Stimulated activated naive CD8-positive, alpha-beta T cell treated with anti-CD3 and anti-CD28 coated beads, Interleukin-15, Interleukin-2, amounts not matched to agents 100 ng/mL and 50 ng/mL, for 24 hours (primary cell): Measurements from ENCODE around the gene SUN1.

Experiments
- H3K27ac Mint-ChIP-seq: one replicate; pipeline ENCODE4 v1.8.0; 2021; ENCODE audit warnings: mild to moderate bottlenecking, mixed read lengths
- H3K27me3 Mint-ChIP-seq: one replicate; pipeline ENCODE4 v1.8.0; 2021; ENCODE audit warnings: mixed read lengths
- H3K36me3 Mint-ChIP-seq: one replicate; pipeline ENCODE4 v1.8.0; 2021; ENCODE audit warnings: low read depth, mixed read lengths
- H3K4me1 Mint-ChIP-seq: one replicate; pipeline ENCODE4 v1.8.0; 2021; ENCODE audit warnings: low read depth, mixed read lengths
- H3K4me3 Mint-ChIP-seq: one replicate; pipeline ENCODE4 v1.8.0; 2021; ENCODE audit warnings: mild to moderate bottlenecking, mixed read lengths
- H3K9me3 Mint-ChIP-seq: one replicate; pipeline ENCODE4 v1.8.0; 2021; ENCODE audit warnings: mixed read lengths

The SUN1 gene

DNA sequence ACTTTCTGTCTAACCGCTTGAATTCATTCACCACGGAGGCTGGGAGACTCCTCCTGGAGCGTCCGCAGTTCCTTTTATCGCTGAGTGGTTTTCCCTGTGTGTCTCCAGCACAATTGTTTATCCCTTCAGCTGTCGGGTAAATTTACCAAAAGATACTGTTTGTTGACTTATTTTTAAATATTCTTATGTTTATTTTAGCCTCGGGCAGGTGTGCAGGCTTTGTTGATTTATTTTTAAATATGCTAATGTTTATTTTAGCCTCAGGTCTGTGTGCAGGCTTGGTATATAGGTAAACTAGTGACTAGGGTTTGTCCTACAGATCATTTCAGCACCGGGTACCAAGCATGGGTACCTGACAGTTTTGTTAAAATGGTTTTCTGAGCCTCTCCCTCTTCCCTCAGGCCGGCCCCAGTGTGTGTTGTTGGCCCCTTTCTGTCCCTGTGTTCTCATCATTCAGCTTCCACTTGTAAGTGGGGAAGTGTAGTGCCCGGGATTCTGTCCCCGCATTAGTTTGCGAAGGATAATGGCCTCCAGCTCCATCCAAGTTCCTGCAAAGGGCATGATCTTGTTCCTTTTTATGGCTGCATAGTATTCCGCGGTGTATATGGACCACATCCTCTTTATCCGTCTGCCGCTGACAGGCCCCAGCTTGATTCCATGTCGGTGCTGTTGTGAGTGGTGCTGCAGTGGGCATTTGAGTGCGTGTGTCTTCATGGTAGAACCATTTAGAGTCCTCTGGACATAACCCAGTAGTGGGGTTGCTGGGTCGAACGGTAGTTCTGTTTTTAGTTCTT is 49.4 kb downstream of the SUN1 start:
- Mint-ChIP-seq H3K4me3 (no peak overlapping the region), H3K27ac (no peak overlapping the region), H3K36me3 (peaks cover 13% of the 10 kb centered on the region), H3K4me1 (peaks cover 23% of the 10 kb centered on the region), H3K9me3 (no peaks in the 10 kb centered on the region), H3K27me3 (no peaks in the 10 kb centered on the region)

DNA sequence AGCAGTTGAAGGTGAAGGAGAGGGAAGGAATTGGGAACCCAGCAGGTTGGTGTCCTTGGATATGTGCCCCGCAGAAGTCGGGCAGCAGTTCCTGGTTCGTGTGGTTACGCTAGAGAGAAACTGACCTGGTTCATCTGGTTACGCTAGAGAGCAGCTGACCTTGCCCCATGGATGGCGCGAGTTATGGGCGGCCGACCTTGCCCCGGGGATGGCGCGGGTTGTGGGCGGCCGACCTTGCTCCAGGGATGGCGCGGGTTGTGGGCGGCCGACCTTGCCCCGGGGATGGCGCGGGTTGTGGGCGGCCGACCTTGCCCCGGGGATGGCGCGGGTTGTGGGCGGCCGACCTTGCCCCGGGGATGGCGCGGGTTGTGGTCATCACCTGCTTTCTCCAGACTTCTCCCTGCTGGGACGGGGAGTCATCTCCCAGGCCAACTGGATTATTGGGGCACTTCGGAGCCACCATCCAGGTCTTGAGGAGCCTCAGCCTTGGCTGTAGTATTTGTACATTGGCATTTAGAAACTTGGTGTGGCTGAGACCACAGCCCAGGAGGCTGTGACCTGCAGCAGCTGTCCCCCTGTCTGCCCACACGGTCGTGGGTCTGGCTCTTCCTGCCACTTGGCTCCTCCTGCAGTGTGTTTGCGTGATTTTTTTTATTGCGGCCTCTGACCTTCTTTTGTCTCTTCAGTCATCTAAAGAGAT is 50.2 kb downstream of the SUN1 start:
- no peak overlapping the region for H3K4me3 Mint-ChIP-seq
- peaks cover 23% of the 10 kb centered on the region for H3K4me1 Mint-ChIP-seq
- H3K27ac Mint-ChIP-seq, result no peak overlapping the region
- peaks cover 13% of the 10 kb centered on the region for H3K36me3 Mint-ChIP-seq
- no peaks in the 10 kb centered on the region for H3K9me3 Mint-ChIP-seq
- H3K27me3 Mint-ChIP-seq, result no peaks in the 10 kb centered on the region

DNA sequence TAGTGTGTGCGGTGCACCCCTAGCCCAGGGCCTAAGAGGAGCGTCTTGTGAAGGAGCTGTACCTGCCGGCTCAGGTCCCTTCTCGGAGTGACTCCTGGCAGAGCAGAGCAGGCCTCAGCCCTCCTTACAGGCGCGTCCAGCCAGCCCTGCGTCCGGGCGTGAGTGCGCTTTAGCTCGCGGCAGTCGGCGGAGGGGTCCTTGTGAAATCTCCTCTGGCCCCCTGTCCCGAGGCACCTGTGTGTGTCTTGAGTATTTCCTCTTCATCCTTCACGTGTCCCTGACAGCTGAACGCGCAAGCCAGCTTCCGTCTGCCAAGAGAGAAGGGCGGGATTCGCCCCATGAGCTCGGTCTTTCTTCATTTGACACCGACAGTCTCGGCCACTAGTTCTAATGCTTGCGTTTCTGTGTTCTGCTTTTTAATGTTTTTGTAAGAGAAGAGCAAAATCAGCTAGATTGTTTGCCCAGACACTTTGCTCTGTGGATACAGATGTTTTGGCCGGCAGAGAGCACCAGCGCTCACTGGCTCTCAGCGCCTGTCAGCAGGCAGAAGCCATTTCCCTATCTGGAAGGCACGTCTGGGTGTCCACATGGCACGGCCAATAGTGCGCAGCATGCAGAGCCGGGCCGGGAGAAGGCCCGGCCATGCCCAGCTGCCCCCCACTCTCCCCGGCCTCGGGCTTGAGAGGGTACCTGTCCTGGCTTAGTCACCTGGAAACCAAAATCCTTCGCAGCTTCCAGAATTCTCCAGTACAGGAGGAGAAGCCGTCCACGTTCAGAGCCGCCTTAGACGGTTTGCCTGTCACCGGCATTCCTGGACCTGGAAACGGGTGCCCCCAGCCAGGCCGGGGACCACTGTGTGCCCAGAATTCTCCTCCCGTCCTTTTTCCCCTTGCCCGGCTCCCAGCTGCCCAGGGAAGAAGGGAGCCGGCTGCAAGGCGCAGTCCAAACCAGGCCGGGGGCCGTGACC is 51.1 kb downstream of the SUN1 start:
- Mint-ChIP-seq H3K27me3 (no peaks in the 10 kb centered on the region), H3K27ac (no peak overlapping the region), H3K4me3 (no peak overlapping the region), H3K4me1 (peaks cover 19% of the 10 kb centered on the region), H3K36me3 (peaks cover 10% of the 10 kb centered on the region), H3K9me3 (no peaks in the 10 kb centered on the region)

DNA sequence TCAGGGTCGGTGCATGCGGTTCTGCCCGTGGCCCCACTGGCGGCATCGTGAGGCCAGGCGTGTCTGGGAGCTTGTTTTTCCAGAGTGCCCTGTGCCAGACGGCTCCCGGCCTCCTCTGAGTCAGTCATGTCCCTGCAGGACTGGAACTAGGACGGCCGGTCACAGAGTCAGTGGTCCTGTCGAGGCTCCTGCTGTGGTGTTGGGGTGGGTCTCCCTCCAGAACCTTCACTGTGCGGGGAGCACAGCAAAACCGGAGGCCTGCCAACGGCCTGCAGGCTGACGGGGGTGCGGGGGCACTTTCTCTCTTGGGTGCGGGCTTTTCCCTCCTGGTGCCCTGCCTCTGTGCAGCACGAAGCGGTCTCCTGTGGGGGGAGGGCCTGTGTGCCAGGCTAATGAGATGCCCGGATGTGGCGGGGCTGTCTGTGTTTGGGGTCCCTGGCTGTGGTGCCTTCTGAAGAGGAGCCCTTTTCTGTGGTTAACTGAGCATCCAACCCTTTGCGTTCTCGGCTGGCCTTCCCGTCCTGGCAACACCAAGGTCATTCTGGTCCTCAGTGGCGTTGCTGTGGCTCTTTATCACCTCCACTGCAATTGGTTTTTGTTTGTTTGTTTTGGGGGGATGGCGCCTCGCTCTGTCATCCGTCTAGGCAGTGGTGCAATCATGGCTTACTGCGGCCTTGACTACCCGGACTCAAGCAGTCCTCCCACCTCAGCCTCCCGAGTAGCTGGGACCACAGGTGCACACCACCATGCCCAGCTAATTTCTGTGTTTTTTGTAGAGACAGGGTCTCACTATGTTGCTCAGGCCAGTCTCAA is 52.1 kb downstream of the SUN1 start:
- no peaks in the 10 kb centered on the region for H3K27me3 Mint-ChIP-seq
- no peaks in the 10 kb centered on the region for H3K9me3 Mint-ChIP-seq
- H3K27ac Mint-ChIP-seq, result no peak overlapping the region
- H3K36me3 Mint-ChIP-seq, result peaks cover 9% of the 10 kb centered on the region
- peaks cover 14% of the 10 kb centered on the region for H3K4me1 Mint-ChIP-seq
- no peak overlapping the region for H3K4me3 Mint-ChIP-seq

DNA sequence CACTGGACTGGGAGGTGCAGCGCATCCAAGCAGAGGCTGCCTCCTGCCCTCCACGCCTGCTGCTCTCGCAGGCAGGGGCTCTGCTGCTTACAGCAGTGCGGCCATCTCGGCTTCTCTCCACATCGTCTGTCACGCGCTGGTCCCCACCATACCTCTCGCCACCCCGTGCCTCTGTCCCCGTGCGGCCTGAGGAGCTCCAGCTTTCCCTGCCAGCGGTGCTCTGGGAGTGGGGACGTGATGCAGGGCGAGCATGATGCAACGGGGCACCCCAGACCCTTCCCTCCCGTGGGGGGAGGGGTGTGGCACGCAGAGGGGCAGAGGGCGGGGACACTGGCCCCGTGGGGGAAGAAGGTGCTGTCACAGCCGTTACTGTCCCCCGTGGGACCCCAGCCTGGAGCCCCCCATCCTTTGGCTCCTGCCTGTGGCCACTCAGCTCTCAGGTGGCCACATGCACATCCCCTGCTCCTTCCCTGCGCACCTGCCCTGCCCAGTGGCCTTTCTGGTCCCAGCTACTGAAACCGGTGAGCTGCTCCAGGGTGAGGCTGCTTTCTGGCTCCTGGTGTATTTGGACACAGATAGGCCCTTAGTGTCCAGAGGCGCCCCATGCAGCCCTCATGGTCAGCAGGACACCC is 53.1 kb downstream of the SUN1 start:
- Mint-ChIP-seq H3K4me1 (peaks cover 10% of the 10 kb centered on the region), H3K9me3 (no peaks in the 10 kb centered on the region), H3K36me3 (peaks cover 9% of the 10 kb centered on the region), H3K27me3 (no peaks in the 10 kb centered on the region), H3K4me3 (no peak overlapping the region), H3K27ac (no peak overlapping the region)

DNA sequence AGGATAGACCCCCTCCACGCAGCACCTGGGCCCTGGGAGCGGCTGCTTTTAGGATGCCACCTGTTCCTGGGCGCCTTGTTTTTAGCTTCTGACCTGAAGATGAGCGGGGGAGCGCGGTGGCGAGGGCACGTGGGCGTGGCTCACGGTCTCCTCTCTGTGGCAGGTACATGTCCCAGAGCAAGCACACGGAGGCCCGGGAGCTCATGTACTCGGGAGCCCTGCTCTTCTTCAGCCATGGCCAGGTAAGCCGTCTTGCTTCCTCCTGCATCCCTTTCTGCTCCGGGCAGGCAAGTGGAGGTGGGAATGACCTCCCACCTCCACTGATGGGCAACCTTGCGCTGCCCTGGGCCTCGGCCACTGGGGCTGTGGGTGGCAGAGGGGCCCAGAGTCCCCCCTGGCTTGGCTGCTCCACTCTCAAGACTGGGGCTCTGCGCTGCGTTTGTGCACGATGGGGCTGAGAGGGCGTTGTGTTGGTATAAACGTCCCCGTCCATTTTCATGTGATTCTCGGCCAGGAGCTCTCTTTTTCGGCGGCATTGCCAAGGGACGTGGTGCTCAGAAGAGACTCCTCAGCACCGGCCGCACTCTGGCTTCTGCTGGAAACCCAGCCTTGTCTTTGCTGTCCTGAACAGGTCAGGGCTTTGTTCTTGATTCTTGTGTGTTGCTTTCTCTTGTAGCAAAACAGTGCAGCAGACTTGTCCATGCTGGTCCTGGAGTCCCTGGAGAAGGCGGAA is 53.8 kb downstream of the SUN1 start:
- Mint-ChIP-seq H3K4me3 (no peak overlapping the region), H3K4me1 (peaks cover 10% of the 10 kb centered on the region), H3K27ac (no peak overlapping the region), H3K36me3 (peaks cover 13% of the 10 kb centered on the region), H3K9me3 (no peaks in the 10 kb centered on the region), H3K27me3 (no peaks in the 10 kb centered on the region)

DNA sequence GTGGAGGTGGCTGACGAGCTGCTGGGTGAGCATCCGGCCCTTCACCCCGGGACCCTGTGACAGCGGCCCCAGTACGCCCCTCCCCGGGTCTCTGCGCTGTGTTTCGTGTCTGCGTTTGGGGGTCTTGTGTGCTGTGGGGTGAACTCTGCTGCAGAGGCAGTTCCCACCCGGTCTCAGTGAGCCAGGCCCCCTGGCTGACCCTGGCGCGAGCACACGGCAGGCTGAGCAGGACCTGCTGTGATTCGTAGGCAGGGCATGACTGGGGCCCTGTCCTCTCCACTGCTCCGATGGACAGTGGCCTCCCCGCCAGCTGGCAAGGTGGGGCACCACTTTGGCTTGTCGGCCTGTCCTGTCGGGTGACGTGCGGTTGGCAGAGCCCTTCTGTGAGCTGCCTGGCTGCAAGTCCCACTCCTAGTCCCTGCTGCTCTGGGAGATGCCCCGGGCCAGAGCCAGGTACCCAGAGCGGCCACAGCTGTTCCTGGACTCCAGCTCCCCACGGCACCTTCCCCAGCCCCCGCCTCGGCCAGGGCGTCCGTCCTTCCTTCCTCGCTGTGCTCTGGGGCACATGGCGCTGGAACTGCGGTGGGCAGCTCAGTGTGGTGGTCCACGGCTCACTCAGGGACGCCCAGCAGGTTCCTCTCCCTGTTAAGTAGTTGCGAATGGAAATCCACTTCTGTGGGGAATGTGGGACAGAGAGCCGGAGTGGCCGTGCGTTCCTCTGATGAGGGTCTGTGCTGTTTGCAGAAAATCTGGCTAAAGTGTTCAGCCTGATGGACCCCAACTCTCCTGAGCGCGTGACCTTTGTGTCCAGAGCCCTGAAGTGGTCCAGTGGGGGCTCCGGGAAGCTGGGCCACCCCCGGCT is 54.6 kb downstream of the SUN1 start:
- Mint-ChIP-seq H3K27me3 (no peaks in the 10 kb centered on the region), H3K27ac (no peak overlapping the region), H3K4me1 (peaks cover 7% of the 10 kb centered on the region), H3K4me3 (no peak overlapping the region), H3K9me3 (no peaks in the 10 kb centered on the region), H3K36me3 (peaks cover 11% of the 10 kb centered on the region)

DNA sequence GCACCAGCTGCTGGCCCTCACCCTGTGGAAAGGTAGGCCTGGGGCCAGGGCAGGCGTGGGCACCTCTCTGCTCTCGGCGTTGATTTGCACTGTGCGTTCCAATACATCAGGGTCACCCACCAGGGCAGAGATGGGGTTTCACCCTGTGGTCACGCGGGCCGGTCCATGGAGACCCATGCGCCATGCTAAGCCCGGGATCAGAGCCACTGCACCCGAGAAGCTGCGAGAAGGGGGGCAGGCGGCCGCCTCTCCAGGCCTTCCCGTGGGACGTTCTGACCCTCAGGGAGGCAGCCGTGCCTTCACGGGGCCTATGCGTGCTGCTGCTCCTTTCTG is 55.2 kb downstream of the SUN1 start:
- Mint-ChIP-seq H3K9me3 (no peaks in the 10 kb centered on the region), H3K4me3 (no peak overlapping the region), H3K27ac (no peak overlapping the region), H3K36me3 (peaks cover 12% of the 10 kb centered on the region), H3K4me1 (peaks cover 3% of the 10 kb centered on the region), H3K27me3 (no peaks in the 10 kb centered on the region)

DNA sequence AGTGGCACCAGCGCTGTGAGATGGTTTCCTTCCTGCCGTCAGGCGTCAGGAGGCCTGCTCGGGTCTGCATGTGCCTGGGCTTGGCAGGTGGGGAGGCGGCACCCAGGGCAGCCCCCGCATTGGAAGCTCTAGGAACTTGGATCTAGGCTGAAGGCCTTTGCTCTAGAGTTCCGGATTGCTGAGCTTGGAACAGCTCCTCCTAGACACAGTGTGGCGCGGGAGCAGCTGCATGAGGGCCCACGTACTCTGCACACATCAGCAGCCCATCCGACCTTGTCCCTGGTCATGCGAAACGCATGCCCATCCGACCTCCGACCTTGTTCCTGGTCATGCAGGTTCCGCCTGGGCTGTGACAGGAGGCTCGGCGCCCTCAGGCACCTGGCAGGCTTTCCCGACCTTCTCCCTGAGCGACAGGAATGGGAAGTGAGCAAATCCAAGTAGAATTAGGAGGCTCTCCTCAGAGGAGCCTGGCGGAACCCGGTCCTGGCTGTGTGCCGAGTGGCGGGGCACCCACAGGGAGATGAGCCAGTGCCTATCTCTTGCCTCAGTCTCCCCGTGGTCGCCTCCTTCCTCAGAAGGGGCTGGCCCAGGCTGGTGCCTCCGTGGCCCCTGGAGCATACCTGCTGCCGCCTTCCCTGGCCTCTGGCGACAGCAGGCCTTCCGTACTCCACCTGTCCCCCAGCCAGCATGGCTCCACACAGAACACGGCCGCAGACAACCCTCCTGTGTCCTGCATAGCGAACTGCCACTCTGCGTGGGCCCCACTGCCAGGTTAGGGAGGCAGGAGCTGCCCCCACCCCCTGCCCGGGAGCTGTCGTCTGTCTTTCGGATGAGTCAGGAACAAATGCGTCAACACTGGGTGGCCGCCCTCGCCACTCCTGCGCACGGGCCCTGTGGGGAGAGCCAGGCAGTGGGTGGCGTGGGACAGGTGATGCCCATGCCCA is 56.1 kb downstream of the SUN1 start:
- no peaks in the 10 kb centered on the region for H3K9me3 Mint-ChIP-seq
- peaks cover 21% of the 10 kb centered on the region for H3K36me3 Mint-ChIP-seq
- H3K4me1 Mint-ChIP-seq, result peaks cover under 1% of the 10 kb centered on the region
- no peak overlapping the region for H3K4me3 Mint-ChIP-seq
- no peaks in the 10 kb centered on the region for H3K27me3 Mint-ChIP-seq
- no peak overlapping the region for H3K27ac Mint-ChIP-seq

DNA sequence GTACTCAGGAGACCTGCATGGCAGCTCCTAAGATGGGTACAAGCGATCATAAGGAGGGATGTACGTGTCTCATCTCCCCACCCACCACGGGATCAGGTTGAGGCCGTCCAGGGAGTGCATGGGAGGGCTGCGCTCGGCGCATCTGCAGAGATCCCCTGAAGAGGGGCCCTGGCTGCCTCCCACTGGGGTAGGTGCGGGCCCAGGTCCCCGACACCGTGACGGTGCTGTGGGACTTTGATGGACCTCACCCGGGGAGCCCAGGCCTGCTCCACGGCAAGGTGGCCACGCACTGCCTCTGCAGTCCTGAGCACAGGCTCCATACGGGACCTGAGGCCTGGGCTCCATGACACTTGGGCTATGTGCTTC is 56.7 kb downstream of the SUN1 start:
- Mint-ChIP-seq H3K4me3 (no peak overlapping the region), H3K27me3 (no peaks in the 10 kb centered on the region), H3K27ac (no peak overlapping the region), H3K9me3 (no peaks in the 10 kb centered on the region), H3K4me1 (no peaks in the 10 kb centered on the region), H3K36me3 (peaks cover 28% of the 10 kb centered on the region)

DNA sequence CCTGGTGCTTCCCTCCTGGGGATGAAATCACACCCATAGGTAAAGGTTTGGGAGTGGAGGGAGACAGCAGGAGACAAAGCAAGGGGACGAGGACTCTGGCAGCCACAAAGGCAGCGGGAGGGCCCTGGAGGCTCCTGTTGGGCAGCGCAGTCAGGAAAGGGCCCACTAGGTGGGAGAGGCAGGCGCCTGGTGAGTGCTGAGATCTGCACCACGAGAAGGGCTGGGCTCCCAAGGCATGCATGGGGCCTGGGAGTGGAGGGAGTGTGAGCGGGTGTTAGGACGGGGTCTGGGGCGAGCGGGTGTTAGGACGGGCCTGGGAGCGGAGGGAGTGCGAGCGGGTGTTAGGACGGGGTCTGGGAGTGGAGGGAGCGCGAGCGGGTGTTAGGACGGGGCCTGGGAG is 57.1 kb downstream of the SUN1 start:
- H3K4me3 Mint-ChIP-seq, result no peak overlapping the region
- no peak overlapping the region for H3K27ac Mint-ChIP-seq
- no peaks in the 10 kb centered on the region for H3K27me3 Mint-ChIP-seq
- peaks cover 32% of the 10 kb centered on the region for H3K36me3 Mint-ChIP-seq
- H3K4me1 Mint-ChIP-seq, result no peaks in the 10 kb centered on the region
- no peaks in the 10 kb centered on the region for H3K9me3 Mint-ChIP-seq

DNA sequence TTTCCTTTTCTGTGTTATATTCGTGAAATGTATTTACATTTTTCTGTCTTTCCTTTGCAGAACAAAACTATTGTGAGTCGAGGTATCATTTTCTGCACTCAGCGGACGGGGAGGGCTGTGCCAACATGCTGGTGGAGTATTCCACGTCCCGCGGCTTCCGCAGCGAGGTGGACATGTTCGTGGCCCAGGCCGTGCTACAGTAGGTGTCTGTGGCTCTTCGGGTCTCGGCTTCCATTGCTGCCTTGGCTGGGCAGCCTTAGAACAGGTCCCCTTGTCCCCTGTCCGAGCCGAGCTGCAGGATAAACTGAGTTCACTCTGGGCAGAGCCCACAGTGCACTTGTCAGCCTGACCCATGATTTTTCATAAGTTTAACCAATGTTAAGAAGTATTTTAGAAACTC is 58.6 kb downstream of the SUN1 start:
- no peaks in the 10 kb centered on the region for H3K4me1 Mint-ChIP-seq
- H3K36me3 Mint-ChIP-seq, result peaks cover 39% of the 10 kb centered on the region
- H3K27ac Mint-ChIP-seq, result peak overlapping the region; percentile 16
- H3K9me3 Mint-ChIP-seq, result no peaks in the 10 kb centered on the region
- no peaks in the 10 kb centered on the region for H3K27me3 Mint-ChIP-seq
- H3K4me3 Mint-ChIP-seq, result no peak overlapping the region
